Cardiac muscle cell (in vitro differentiated cells and primary cell): Measurements from ENCODE around the gene EME2. TPM values are rescaled to one million over a fixed set of nuclear protein-coding genes. Genes with fewer than 3 reads are reported as not detected.
A peak's percentile ranks its signal among the peaks of the same experiment; 100 is the strongest.

Source experiments
- DNase-seq, 2 donors: peaks; one replicate each; pipeline versions ENCODE4 v3.0.0 to v3.0.0-alpha.2; 2010 to 2017; ENCODE audit warnings: low read depth in 1 of 2, low spot score in 1 of 2
- H3K27ac ChIP-seq: fragments of 200-600 bp; sonication (generic); 2 replicates; pipeline ENCODE4 v1.5.1; 2016
- H3K27me3 ChIP-seq: fragments of 200-600 bp; sonication (generic); 2 replicates; pipeline ENCODE4 v1.6.0; 2016; ENCODE audit warnings: control low read depth
- H3K36me3 ChIP-seq: fragments of 200-600 bp; sonication (generic); 2 replicates; pipeline ENCODE4 v1.5.1; 2016; ENCODE audit warnings: control low read depth
- H3K4me1 ChIP-seq: fragments of 200-600 bp; sonication (generic); 2 replicates; pipeline ENCODE4 v1.8.1; 2017; ENCODE audit warnings: low read depth, mild to moderate bottlenecking, mixed run types
- H3K4me3 ChIP-seq: fragments of 200-600 bp; sonication (generic); 2 replicates; pipeline ENCODE4 v1.5.1; 2016; ENCODE audit warnings: mild to moderate bottlenecking
- H3K9me3 ChIP-seq: fragments of 200-600 bp; sonication (generic); 2 replicates; pipeline ENCODE4 v1.5.1; 2017; ENCODE audit warnings: low read depth, mild to moderate bottlenecking, control low read depth
- CTCF ChIP-seq: IDR thresholded peaks from 2 replicates; pipeline ENCODE4 v1.5.1; 2012; ENCODE audit warnings: low read depth, mild to moderate bottlenecking, low read length
- polyA plus RNA-seq: library from polyadenylated mRNA; unstranded; fragments of >200 nt; fragmentation: Nextera tagmentation; extraction: Ambion mirVana; gene quantifications from 2 replicates; pipeline ENCODE4 v1.2.1, GENCODE V29; 2016
- total RNA-seq: library from RNA; depleted of rRNA; stranded (reverse); fragments of >200 nt; gene quantifications from 2 replicates; pipeline ENCODE4 v1.2.3, GENCODE V29; 2016

EME2 gene
- total and polyA plus RNA-seq, 2 experiments from 2014 or later: 18.7 to 19.3 TPM

DNA sequence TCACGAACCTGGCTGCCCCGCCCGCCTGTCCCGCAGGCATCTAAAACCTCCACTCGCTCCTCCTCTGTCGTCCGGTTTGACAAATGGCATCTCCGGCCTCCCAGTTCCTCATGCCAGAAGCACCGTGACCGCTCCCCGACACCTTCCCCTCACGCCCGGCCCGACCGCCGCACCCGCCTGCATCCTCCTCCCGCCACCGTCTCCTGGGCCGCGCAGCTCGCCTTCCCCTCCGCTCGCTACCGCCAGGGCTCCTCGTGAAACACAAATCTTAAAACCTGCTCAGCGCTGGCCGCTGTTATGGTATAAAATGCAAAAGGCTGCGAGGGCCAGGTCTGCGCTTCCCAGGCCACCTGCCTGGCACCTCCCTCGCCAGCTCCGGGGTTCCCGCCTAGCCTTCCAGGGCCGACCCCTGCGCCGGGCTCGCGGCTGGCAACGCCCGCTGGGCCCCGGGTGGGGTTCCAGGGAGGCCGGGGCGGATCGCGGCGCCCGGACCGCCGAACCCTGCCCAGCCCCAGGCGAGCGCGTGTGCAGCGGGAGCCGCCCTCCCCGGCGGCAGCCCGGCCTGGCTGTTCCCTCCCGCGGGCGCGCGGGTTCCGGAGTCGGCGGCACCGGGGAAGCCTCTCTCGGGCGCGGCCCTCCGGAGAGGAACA lies 9.3 kb downstream of the EME2 start:
- peak overlapping the region; percentile 79 for H3K4me3 ChIP-seq
- H3K27me3 ChIP-seq: no peaks in the 10 kb centered on the region
- H3K36me3 ChIP-seq: no peaks in the 10 kb centered on the region
- no peaks in the 10 kb centered on the region for H3K4me1 ChIP-seq
- H3K9me3 ChIP-seq: no peaks in the 10 kb centered on the region
- DNase-seq: peak; percentile 29 to 37
- TF ChIP-seq CTCF: peak; percentile 4
- peak overlapping the region; percentile 83 for H3K27ac ChIP-seq

DNA sequence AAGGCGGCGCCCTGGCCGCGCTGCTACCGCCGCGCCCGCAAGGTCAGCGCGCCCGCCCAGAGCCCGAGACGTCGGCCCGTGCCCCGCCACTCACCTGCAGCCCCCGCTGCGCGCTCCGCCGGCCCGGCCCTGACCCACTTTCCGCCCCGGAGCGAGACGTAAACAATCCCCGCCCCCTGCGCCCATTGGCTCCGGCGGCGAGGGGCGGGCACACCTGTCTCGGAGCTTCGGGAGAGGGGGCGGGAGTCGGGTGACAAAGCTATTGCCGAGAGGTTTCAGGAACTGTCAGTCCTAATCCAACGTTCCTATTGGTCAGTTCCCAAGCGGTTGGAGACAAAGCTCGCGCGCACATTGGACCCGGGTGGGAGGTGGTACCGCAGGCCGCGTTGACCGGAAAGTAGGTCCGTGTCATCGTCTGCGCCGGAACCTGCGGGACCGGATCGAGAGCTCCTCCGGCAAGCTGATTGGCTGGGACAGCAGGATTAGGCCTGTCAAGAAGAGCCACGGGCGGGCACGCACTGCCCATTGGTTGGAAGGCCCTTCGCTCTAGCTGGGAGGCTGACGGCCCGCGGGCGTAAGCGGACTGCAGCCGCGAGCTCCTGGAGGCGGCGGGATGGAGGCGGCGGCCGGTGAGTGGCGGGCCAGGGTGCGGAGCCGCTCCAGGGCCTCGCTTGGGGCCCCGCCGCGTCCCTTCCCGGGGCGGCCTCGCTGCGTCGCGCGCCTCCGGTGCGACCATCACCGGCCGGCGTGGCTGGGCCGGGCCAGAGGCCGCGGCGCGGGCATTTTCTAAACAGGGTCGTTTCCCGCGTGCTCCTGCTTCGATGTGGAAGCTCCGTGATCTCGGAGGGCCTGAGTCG lies 10.0 kb downstream of the EME2 start, which contains the start of the genes NUBP2 and SPSB3:
Gene NUBP2, plus strand, starts transcription at position 553 of the 857 bp plus-strand sequence. Its CDS starts 61 bp downstream, at position 614.
Gene SPSB3, minus strand, starts transcription at position 164 of the 857 bp plus-strand sequence. CDS start 1,088 bp downstream, outside the sequence.
- Histone ChIP-seq H3K27me3 (no peaks in the 10 kb centered on the region), H3K9me3 (no peaks in the 10 kb centered on the region), H3K4me3 (peak within 1 kb of the TSS; percentile 92), H3K27ac (peak within 1 kb of the TSS; percentile 83), H3K36me3 (no peaks in the 10 kb centered on the region), H3K4me1 (no peaks in the 10 kb centered on the region)
- TF ChIP-seq CTCF: no peak
- peak; percentile 100 for DNase-seq

- H3K27me3 ChIP-seq: no peaks in the 10 kb centered on the region
- no peaks in the 10 kb centered on the region for H3K4me1 ChIP-seq
- no peak overlapping the region for H3K27ac ChIP-seq
- no peak for DNase-seq
- TF ChIP-seq CTCF: no peak
- peaks cover 6% of the 10 kb centered on the region for H3K36me3 ChIP-seq
- no peaks in the 10 kb centered on the region for H3K9me3 ChIP-seq
- H3K4me3 ChIP-seq: no peak overlapping the region
These were observed 12.6 kb downstream of the EME2 start for GRCh38 chr16:1784977-1785845.

GRCh38 chr16:1785846-1786170 lies 13.2 kb downstream of the EME2 start:
- peaks cover 6% of the 10 kb centered on the region for H3K36me3 ChIP-seq
- no peak overlapping the region for H3K4me3 ChIP-seq
- no peak overlapping the region for H3K27ac ChIP-seq
- H3K9me3 ChIP-seq: no peaks in the 10 kb centered on the region
- no peaks in the 10 kb centered on the region for H3K27me3 ChIP-seq
- H3K4me1 ChIP-seq: no peaks in the 10 kb centered on the region
- no peak for TF ChIP-seq CTCF
- no peak for DNase-seq
